IMR-90 (cell line): Measurements from ENCODE around the gene TLR9. TPM values are rescaled to one million over a fixed set of nuclear protein-coding genes. Genes with fewer than 3 reads are reported as not detected.
A peak's percentile ranks its signal among the peaks of the same experiment; 100 is the strongest.

Experiments used
- ATAC-seq: fragments of 200-7000 bp; cut with Tn5 transposase; 2 replicates; pipeline ENCODE4 v1.9.1; 2020; ENCODE audit warnings: low read depth, mild to moderate bottlenecking, moderate library complexity
- BruUV-seq: library from RNA; stranded (reverse); fragments of 400-500 nt; replicated peaks from 2 replicates; lab custom pipeline; 2021; lab: Mats Ljungman, UMichigan
- CTCF ChIA-PET: fragments of 300-600 bp; formaldehyde crosslinking; extraction: SDS; loops from one replicate; lab custom pipeline; 2021; ENCODE audit warnings: antibody characterized with exemption; lab: Yijun Ruan, JAX
- POLR2A ChIA-PET: fragments of 300-600 bp; sonication (Branson Sonifier 250); formaldehyde crosslinking; loops from one replicate; lab custom pipeline; 2022; ENCODE audit warnings: antibody characterized with exemption; ENCODE audit not compliant: unreplicated experiment; lab: Charles Lee
- DNase-seq: peaks from one replicate; pipeline ENCODE4 v3.0.0; 2013
- H2AFZ ChIP-seq: replicated peaks from 2 replicates; pipeline ENCODE3; 2013; ENCODE audit warnings: low read length, mild to moderate bottlenecking; ENCODE audit not compliant: poor library complexity
- H2AK5ac ChIP-seq: 2 replicates; pipeline ENCODE4 v1.6.1; 2013; ENCODE audit warnings: low read depth, low read length, inconsistent platforms
- H2AK9ac ChIP-seq: replicated peaks from 2 replicates; pipeline ENCODE3; 2013; ENCODE audit warnings: mild to moderate bottlenecking, low read depth, low read length, moderate library complexity; ENCODE audit not compliant: poor library complexity
- H2BK120ac ChIP-seq: 2 replicates; pipeline ENCODE4 v1.6.1; 2013; ENCODE audit warnings: low read depth, low read length, inconsistent platforms
- H2BK15ac ChIP-seq: 3 replicates; pipeline ENCODE4 v1.6.1; 2013; ENCODE audit warnings: low read depth, low read length, inconsistent platforms
- H2BK20ac ChIP-seq: 2 replicates; pipeline ENCODE4 v1.6.1; 2013; ENCODE audit warnings: low read depth, mild to moderate bottlenecking, inconsistent platforms, low read length, moderate library complexity
- H2BK5ac ChIP-seq: 2 replicates; pipeline ENCODE4 v1.6.1; 2013; ENCODE audit warnings: mild to moderate bottlenecking, low read depth, low read length, inconsistent platforms; ENCODE audit not compliant: poor library complexity, severe bottlenecking
- H3K14ac ChIP-seq: replicated peaks from 2 replicates; pipeline ENCODE4 v1.6.1; 2013; ENCODE audit warnings: low read depth, low read length, inconsistent platforms
- H3K18ac ChIP-seq: 2 replicates; pipeline ENCODE4 v1.6.1; 2013; ENCODE audit warnings: low read depth, low read length, control low read depth
- H3K23ac ChIP-seq: 2 replicates; pipeline ENCODE4 v1.6.1; 2013; ENCODE audit warnings: low read depth, low read length, inconsistent platforms
- H3K27ac ChIP-seq: 2 replicates; pipeline ENCODE4 v1.5.1; 2013; ENCODE audit warnings: mild to moderate bottlenecking, control low read depth, low read length; ENCODE audit not compliant: insufficient read depth
- H3K27me3 ChIP-seq: 2 replicates; pipeline ENCODE4 v1.6.1; 2013; ENCODE audit warnings: low read length; ENCODE audit not compliant: control insufficient read depth, insufficient read depth
- H3K36me3 ChIP-seq: 2 replicates; pipeline ENCODE4 v1.6.1; 2013; ENCODE audit warnings: low read length, mixed read lengths; ENCODE audit not compliant: control insufficient read depth, insufficient read depth
- H3K4ac ChIP-seq: 2 replicates; pipeline ENCODE4 v1.6.1; 2013; ENCODE audit warnings: low read depth, low read length, inconsistent platforms
- H3K4me1 ChIP-seq: 2 replicates; pipeline ENCODE4 v1.6.1; 2013; ENCODE audit warnings: low read length, mixed read lengths; ENCODE audit not compliant: control insufficient read depth, insufficient read depth
- H3K4me2 ChIP-seq: 2 replicates; pipeline ENCODE4 v1.6.1; 2013; ENCODE audit warnings: low read depth, mild to moderate bottlenecking, control low read depth, low read length, moderate library complexity
- H3K4me3 ChIP-seq: 2 replicates; pipeline ENCODE4 v1.5.1; 2013; ENCODE audit warnings: low read depth, mild to moderate bottlenecking, control low read depth, low read length, moderate library complexity; ENCODE audit not compliant: insufficient read depth
- H3K56ac ChIP-seq: 2 replicates; pipeline ENCODE4 v1.6.1; 2013; ENCODE audit warnings: low read length, inconsistent platforms; ENCODE audit not compliant: insufficient read depth; ENCODE audit errors: extremely low read depth
- H3K79me1 ChIP-seq, 2 experiments: 2 replicates each; pipeline ENCODE4 v1.6.1; 2013; ENCODE audit warnings: low read length in 2 of 2, inconsistent platforms in 1 of 2, low read depth in 1 of 2
- H3K9ac ChIP-seq: 2 replicates; pipeline ENCODE4 v1.6.1; 2013; ENCODE audit warnings: low read depth, low read length, control low read depth
- H3K9me1 ChIP-seq: 2 replicates; pipeline ENCODE4 v1.6.1; 2013; ENCODE audit warnings: low read length, inconsistent platforms; ENCODE audit not compliant: insufficient read depth
- H3K9me3 ChIP-seq: 2 replicates; pipeline ENCODE4 v1.6.1; 2013; ENCODE audit warnings: low read length; ENCODE audit not compliant: control insufficient read depth, insufficient read depth
- H4K20me1 ChIP-seq: 2 replicates; pipeline ENCODE4 v1.6.1; 2013; ENCODE audit warnings: low read length, inconsistent platforms; ENCODE audit not compliant: insufficient read depth
- H4K5ac ChIP-seq: 2 replicates; pipeline ENCODE4 v1.6.1; 2013; ENCODE audit warnings: mild to moderate bottlenecking, low read depth, low read length, control low read depth
- H4K8ac ChIP-seq, 2 experiments: 2 replicates each; pipeline ENCODE4 v1.6.1; 2013; ENCODE audit warnings: low read depth in 2 of 2, low read length in 2 of 2, control low read depth in 1 of 2, inconsistent platforms in 1 of 2
- H4K91ac ChIP-seq: 2 replicates; pipeline ENCODE4 v1.6.1; 2013; ENCODE audit warnings: low read depth, low read length, inconsistent platforms; ENCODE audit not compliant: insufficient read depth
- CHD1 ChIP-seq: IDR thresholded peaks from 2 replicates; pipeline ENCODE4 v1.6.1; 2012; ENCODE audit warnings: low read depth, low read length, improper control_type of control experiment
- FOS ChIP-seq: fragments of 150-350 bp; IDR thresholded peaks from 2 replicates; pipeline ENCODE4 v1.6.1; 2016; ENCODE audit warnings: low read depth, low read length
- MAZ ChIP-seq: IDR thresholded peaks from 2 replicates; pipeline ENCODE4 v1.6.1; 2012; ENCODE audit warnings: low read depth, mild to moderate bottlenecking, low read length, improper control_type of control experiment, moderate library complexity, borderline replicate concordance
- MXI1 ChIP-seq: IDR thresholded peaks from 2 replicates; pipeline ENCODE4 v1.6.1; 2012; ENCODE audit warnings: low read depth, mild to moderate bottlenecking, low read length, moderate library complexity, borderline replicate concordance
- NFE2L2 ChIP-seq: fragments of 150-350 bp; IDR thresholded peaks from 2 replicates; pipeline ENCODE4 v1.6.1; 2016; ENCODE audit warnings: low read depth, mild to moderate bottlenecking, low read length
- RFX5 ChIP-seq: IDR thresholded peaks from 2 replicates; pipeline ENCODE4 v1.8.0; 2012; ENCODE audit warnings: low read depth, mild to moderate bottlenecking, low read length, moderate library complexity
- WGBS, 2 experiments: methylation state at CpG; one replicate each; pipeline versions ENCODE4 v1.1.5 to v1.1.7; 2013; ENCODE audit warnings: missing lambda C conversion rate in 2 of 2; ENCODE audit not compliant: insufficient read length in 1 of 2; ENCODE audit errors: extremely low coverage in 2 of 2; 5-methylcytosine and 5-hydroxymethylcytosine counted together
- dilution Hi-C: fragments of 300-500 bp; cut with HindIII; formaldehyde crosslinking; loops from one replicate; pipeline ENCODE4 v1.14.3; 2018; ENCODE audit warnings: low sequenced_read_pairs; ENCODE audit not compliant: unreplicated experiment
- in situ Hi-C: fragments of 300-500 bp; cut with MboI; formaldehyde crosslinking; loops from 3 replicates; pipeline ENCODE4 v1.14.3; 2019; ENCODE audit warnings: low sequenced_read_pairs, inconsistent platforms, mixed read lengths
- intact Hi-C: fragments of 100-400 bp; cut with micrococcal nuclease; formaldehyde crosslinking; loops from 2 replicates; pipeline ENCODE4 v1.10.0; 2022
- polyA plus RNA-seq, 3 experiments: library from polyadenylated mRNA; depleted of rRNA; stranded (reverse); fragments of >200 nt; gene quantifications; 2 replicates each; pipeline ENCODE4 v1.2.3, GENCODE V29; 2012; ENCODE audit warnings: low replicate concordance in 1 of 3
- total RNA-seq: library from RNA; depleted of rRNA; stranded (reverse); fragments of >200 nt; gene quantifications from 2 replicates; pipeline ENCODE4 v1.2.3, GENCODE V29; 2012

Gene TLR9
- total and polyA plus RNA-seq, 2 of the 4 experiments (the other 2 are of a cell fraction), result not detected

- H3K9ac ChIP-seq, result peak overlapping the region; percentile 92
- H4K91ac ChIP-seq, result peak overlapping the region; percentile 91
- peak overlapping the region; percentile 84 for H2AFZ ChIP-seq
- peak overlapping the region; percentile 98 for H3K14ac ChIP-seq
- H2AK5ac ChIP-seq, result peak overlapping the region; percentile 100
- H3K9me1 ChIP-seq, result peaks cover 28% of the 10 kb centered on the region
- H2AK9ac ChIP-seq, result peak overlapping the region; percentile 100
- H2BK5ac ChIP-seq, result peak overlapping the region; percentile 92
- peak overlapping the region; percentile 88 for H3K4ac ChIP-seq
- no peak for TF ChIP-seq RFX5
- peak; percentile 43; the same call in 1 of the 2 replicates for TF ChIP-seq NFE2L2
- TF ChIP-seq MAZ, result peak; percentile 69; the same call in 1 of the 2 replicates
- peak; percentile 63; the same call in 1 of the 2 replicates for TF ChIP-seq FOS
- TF ChIP-seq MXI1, result peak; percentile 53; the same call in 1 of the 2 replicates
- no peak for TF ChIP-seq CHD1
- no TSS peak for BruUV-seq
- H4K5ac ChIP-seq, result no peak overlapping the region
- WGBS, 2 experiments, result 0% methylated on average over 1 of the region's 8 CpGs; no CpG with 5 or more reads in 1 of the 2 experiments
- H2BK20ac ChIP-seq, result no peak overlapping the region
- DNase-seq, result peak; percentile 89
- in situ Hi-C loops, result no loop called here
- CTCF ChIA-PET, result interaction anchor here (0.6 to 2.0 kb wide), 4 partner anchors 12 to 174 kb away, joined by 3 to 8 read pairs (median 4); partner anchors contain the start of gene TLR9
- peaks cover 25% of the 10 kb centered on the region for H3K4me1 ChIP-seq
- peak overlapping the region; percentile 87 for H3K27ac ChIP-seq
- no peak overlapping the region for H2BK15ac ChIP-seq
- H3K36me3 ChIP-seq, result peaks cover 19% of the 10 kb centered on the region; the same call in 1 of the 2 replicates
- no peaks in the 10 kb centered on the region for H3K27me3 ChIP-seq
- H4K8ac ChIP-seq, result peak overlapping the region; percentile 20 to 95; a peak in 3 of 4 replicates
- ATAC-seq, result peak; percentile 71
- peak overlapping the region; percentile 83 for H3K4me3 ChIP-seq
- H2BK120ac ChIP-seq, result peak overlapping the region; percentile 51; the same call in 1 of the 2 replicates
- no peaks in the 10 kb centered on the region for H3K9me3 ChIP-seq
- H3K4me2 ChIP-seq, result peak overlapping the region; percentile 95
- peaks cover 34% of the 10 kb centered on the region for H4K20me1 ChIP-seq
- intact Hi-C loops, result loop anchor here (5.0 kb wide), 1 partner anchor 40 kb away; the partner anchor contains the start of gene WDR82
- dilution Hi-C loops, result no loop called here
- H3K56ac ChIP-seq, result peak overlapping the region; percentile 10; the same call in 1 of the 2 replicates
- no peak overlapping the region; the same call in 1 of the 2 replicates for H3K18ac ChIP-seq
- POLR2A ChIA-PET, result interaction anchor here (0.6 kb wide), 1 partner anchor 14 kb away, joined by 3 read pairs; no protein-coding TSS in a partner anchor
- peak overlapping the region; percentile 96; the same call in 1 of the 2 replicates for H3K23ac ChIP-seq
- H3K79me1 ChIP-seq, result peaks cover 14 to 78% of the 10 kb centered on the region in 2 experiments
These were observed 12.3 kb upstream of the TLR9 start for GRCh38 chr3:52237657-52238172.
